Astrocyte (in vitro differentiated cells and primary cell): ENCODE results near the gene PCCA.

Experiments used
- CTCF ChIP-seq: IDR thresholded peaks from 2 replicates; pipeline ENCODE4 v1.5.1; 2011; ENCODE audit warnings: low read depth, mild to moderate bottlenecking, inconsistent platforms, low read length, moderate library complexity; ENCODE audit not compliant: insufficient read depth
- EZH2 ChIP-seq: IDR thresholded peaks from 2 replicates; pipeline ENCODE4 v1.6.1; 2012; ENCODE audit warnings: mild to moderate bottlenecking, low read length, inconsistent platforms; ENCODE audit not compliant: insufficient read depth

- TF ChIP-seq CTCF: no peak
- TF ChIP-seq EZH2: no peak
Measured at GRCh38 chr13:100434010-100434763, 345.3 kb downstream of the PCCA start.
